ENCODE results near the gene GH2. TPM values are rescaled to one million over a fixed set of nuclear protein-coding genes. Genes with fewer than 3 reads are reported as not detected.

GH2 gene
- total RNA-seq, 4 donors from 2014 or later = not detected

GRCh38 chr17:63848834-63849689 is 32.7 kb downstream of the GH2 start:
- no peaks in the 10 kb centered on the region for H3K36me3 ChIP-seq
- H3K4me1 ChIP-seq = peaks cover 0 to 17% (median 7%) of the 10 kb centered on the region in 4 donors
- peak overlapping the region in 3 of 4 donors; percentile 5 to 42 (median 23) for H3K4me3 ChIP-seq
- TF ChIP-seq CTCF (IDR thresholded peaks at IDR 0.05) = peak; percentile 54 to 72 (median 60)
- TF ChIP-seq POLR2AphosphoS5 (IDR thresholded peaks at IDR 0.05) = peak in 1 of 3 donors; percentile 34
- no peak for TF ChIP-seq POLR2A (IDR thresholded peaks at IDR 0.05)
- TF ChIP-seq EP300 (IDR thresholded peaks at IDR 0.05; ENCODE audit: low read depth) = no peak
- 0 to 35% methylated on average over 5 to 82 of the region's 82 CpGs for WGBS, 2 donors (ENCODE audit: low coverage in 1 of 2)
- in situ Hi-C loops (cut with MboI; ENCODE audit: low pct_ligation_motif_present in 1 of 4, low pct_unique_long_range_greater_than_20kb in 1 of 4, low sequenced_read_pairs in 3 of 4) (no loop called here), intact Hi-C loops (cut with DNase I; ENCODE audit: low total_unique reads) (loop anchor here (10.0 kb wide), 1 partner anchor 74 kb away; the partner anchor contains the start of genes CCDC47 and DDX42)
- peak; percentile 93 for DNase-seq
- H3K27me3 ChIP-seq = no peaks in the 10 kb centered on the region
- H3K27ac ChIP-seq = peak overlapping the region; percentile 3 to 58 (median 44)
- no peaks in the 10 kb centered on the region for H3K9me3 ChIP-seq

- TF ChIP-seq CTCF (IDR thresholded peaks at IDR 0.05) (no peak), EP300 (IDR thresholded peaks at IDR 0.05; ENCODE audit: low read depth) (no peak), POLR2AphosphoS5 (IDR thresholded peaks at IDR 0.05) (no peak), POLR2A (IDR thresholded peaks at IDR 0.05) (no peak)
- H3K4me3 ChIP-seq = no peak overlapping the region
- no peaks in the 10 kb centered on the region for H3K27me3 ChIP-seq
- no peaks in the 10 kb centered on the region for H3K9me3 ChIP-seq
- intact Hi-C loops (cut with DNase I; ENCODE audit: low total_unique reads) (loop anchor here (10.0 kb wide), 1 partner anchor 73 kb away; the partner anchor contains the start of genes CCDC47 and DDX42), in situ Hi-C loops (cut with MboI; ENCODE audit: low pct_ligation_motif_present in 1 of 4, low pct_unique_long_range_greater_than_20kb in 1 of 4, low sequenced_read_pairs in 3 of 4) (no loop called here)
- H3K27ac ChIP-seq = no peak overlapping the region
- 59% methylated on average over 3 of the region's 3 CpGs; no CpG with 5 or more reads in 1 of the 2 donors for WGBS, 2 donors (ENCODE audit: low coverage in 1 of 2)
- no peaks in the 10 kb centered on the region for H3K36me3 ChIP-seq
- H3K4me1 ChIP-seq = peaks cover 0 to 17% (median 12%) of the 10 kb centered on the region in 4 donors
- DNase-seq = no peak
Observed at GRCh38 chr17:63847525-63848249, 34.1 kb downstream of the GH2 start.

- in situ Hi-C loops (cut with MboI; ENCODE audit: low pct_ligation_motif_present in 1 of 4, low pct_unique_long_range_greater_than_20kb in 1 of 4, low sequenced_read_pairs in 3 of 4) = no loop called here
- 3 to 25% methylated on average over 1 of the region's 1 CpG for WGBS, 2 donors (ENCODE audit: low coverage in 1 of 2)
- no peak for TF ChIP-seq CTCF (IDR thresholded peaks at IDR 0.05)
- TF ChIP-seq EP300 (IDR thresholded peaks at IDR 0.05; ENCODE audit: low read depth) = no peak
Observed at GRCh38 chr17:63845509-63845908, 36.2 kb downstream of the GH2 start.

More at GRCh38 chr17:63845509-63845908, 36.2 kb downstream of the GH2 start:
- intact Hi-C loops (cut with DNase I; ENCODE audit: low total_unique reads) = loop anchor here (10.0 kb wide), 1 partner anchor 71 kb away; the partner anchor contains the start of genes CCDC47 and DDX42
- Histone ChIP-seq H3K36me3 (no peaks in the 10 kb centered on the region), H3K4me3 (no peak overlapping the region), H3K9me3 (no peaks in the 10 kb centered on the region), H3K27ac (no peak overlapping the region), H3K4me1 (peaks cover 10 to 28% (median 23%) of the 10 kb centered on the region in 4 donors), H3K27me3 (no peaks in the 10 kb centered on the region)
- DNase-seq = no peak

Data from transverse colon (tissue), 4 donors.